Right lobe of liver (tissue), 4 donors: ENCODE measurements around the gene CHD2.

Experiments used
- POLR2A ChIP-seq: fragments of 450-650 bp; IDR thresholded peaks from one replicate; pipeline ENCODE4 v1.6.1; 2017; ENCODE audit warnings: antibody characterized with exemption, mild to moderate bottlenecking
- TF ChIP-seq, protein P1 (sequence below), 4 donors: fragments of 200-600 bp in 3 of 4; fragments of 450-650 bp in 1 of 4; IDR thresholded peaks; one replicate each; pipeline versions ENCODE4 v1.5.1 to v1.8.0; 2016 to 2022; ENCODE audit warnings: antibody characterized with exemption in 4 of 4, mild to moderate bottlenecking in 2 of 4
- donor health status: DM: no; HTN: no; CAD: no.
- donor health status: DM: no; HTN: no; CAD: no.
- donor health status: DM: no; HTN: yes; CAD: no.

DNA sequence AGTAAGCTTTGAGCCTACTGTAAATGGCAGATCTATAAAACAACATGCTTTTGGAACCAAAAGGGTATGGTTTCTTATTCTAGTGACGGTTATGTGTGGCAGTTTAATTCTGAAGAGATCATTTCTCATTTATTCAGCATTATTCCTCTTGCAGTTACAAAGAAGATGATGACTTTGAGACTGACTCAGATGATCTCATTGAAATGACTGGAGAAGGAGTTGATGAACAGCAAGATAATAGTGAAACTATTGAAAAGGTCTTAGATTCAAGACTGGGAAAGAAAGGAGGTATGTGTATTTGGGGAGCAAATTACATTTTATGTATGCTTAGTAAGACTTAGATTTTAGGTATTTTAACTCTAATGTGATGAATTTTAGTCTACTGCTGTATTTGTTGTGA, 41.5 kb downstream of the CHD2 start:
- TF ChIP-seq, protein P1, sequence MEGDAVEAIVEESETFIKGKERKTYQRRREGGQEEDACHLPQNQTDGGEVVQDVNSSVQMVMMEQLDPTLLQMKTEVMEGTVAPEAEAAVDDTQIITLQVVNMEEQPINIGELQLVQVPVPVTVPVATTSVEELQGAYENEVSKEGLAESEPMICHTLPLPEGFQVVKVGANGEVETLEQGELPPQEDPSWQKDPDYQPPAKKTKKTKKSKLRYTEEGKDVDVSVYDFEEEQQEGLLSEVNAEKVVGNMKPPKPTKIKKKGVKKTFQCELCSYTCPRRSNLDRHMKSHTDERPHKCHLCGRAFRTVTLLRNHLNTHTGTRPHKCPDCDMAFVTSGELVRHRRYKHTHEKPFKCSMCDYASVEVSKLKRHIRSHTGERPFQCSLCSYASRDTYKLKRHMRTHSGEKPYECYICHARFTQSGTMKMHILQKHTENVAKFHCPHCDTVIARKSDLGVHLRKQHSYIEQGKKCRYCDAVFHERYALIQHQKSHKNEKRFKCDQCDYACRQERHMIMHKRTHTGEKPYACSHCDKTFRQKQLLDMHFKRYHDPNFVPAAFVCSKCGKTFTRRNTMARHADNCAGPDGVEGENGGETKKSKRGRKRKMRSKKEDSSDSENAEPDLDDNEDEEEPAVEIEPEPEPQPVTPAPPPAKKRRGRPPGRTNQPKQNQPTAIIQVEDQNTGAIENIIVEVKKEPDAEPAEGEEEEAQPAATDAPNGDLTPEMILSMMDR (IDR thresholded peaks at IDR 0.05): no peak
- no peak for TF ChIP-seq POLR2A
